Mammary epithelial cell (primary cell): Measurements from ENCODE around the gene TMEM238L.

Experiments
- CTCF ChIP-seq, 2 donors: IDR thresholded peaks in 1 of 2; conservative IDR thresholded peaks in 1 of 2; 2 replicates each; pipeline ENCODE4 v1.5.1; 2011 to 2012; ENCODE audit warnings: inconsistent platforms in 2 of 2, low read length in 2 of 2, mild to moderate bottlenecking in 2 of 2, control low read depth in 1 of 2, low read depth in 1 of 2; ENCODE audit not compliant: insufficient read depth in 1 of 2; ENCODE audit errors: extremely low read depth in 1 of 2
- EZH2 ChIP-seq: IDR thresholded peaks from 2 replicates; pipeline ENCODE4 v1.6.1; 2012; ENCODE audit warnings: low read length, inconsistent platforms, borderline replicate concordance

GRCh38 chr17:10805911-10806310 is 2.0 kb upstream of the TMEM238L start:
- TF ChIP-seq CTCF (conservative IDR thresholded peaks at IDR 0.05 in 1 of 2, IDR thresholded peaks at IDR 0.05 in 1 of 2; ENCODE audit: extremely low read depth in 1 of 2, insufficient read depth in 1 of 2, low read depth in 1 of 2, low read length in 2 of 2) (no peak), EZH2 (no peak)
